ENCODE measurements around the gene CYP2A7.
"Not testable (repeated sequence)": the region's sequence is repeated elsewhere in the genome, so short reads cannot be mapped to it uniquely, and the experiment has no call there.

CYP2A7 gene

GRCh38 chr19:40842997-40843652 is 38.9 kb downstream of the CYP2A7 start:
- not testable (repeated sequence) for DNase-seq (ENCODE audit: low spot score)

GRCh38 chr19:40842012-40842411 is 40.0 kb downstream of the CYP2A7 start:
- not testable (repeated sequence) for DNase-seq (ENCODE audit: low spot score)

GRCh38 chr19:40838477-40838876 is 43.6 kb downstream of the CYP2A7 start:
- not testable (repeated sequence) for DNase-seq (ENCODE audit: low spot score)

GRCh38 chr19:40836754-40837429 is 45.1 kb downstream of the CYP2A7 start:
- no peak for DNase-seq (ENCODE audit: low spot score)

GRCh38 chr19:40833728-40834533 is 48.1 kb downstream of the CYP2A7 start:
- DNase-seq (ENCODE audit: low spot score), result not testable (repeated sequence)

GRCh38 chr19:40832431-40832790 is 49.6 kb downstream of the CYP2A7 start:
- not testable (repeated sequence) for DNase-seq (ENCODE audit: low spot score)

- no peak for DNase-seq (ENCODE audit: low spot score)
Observed at GRCh38 chr19:40831502-40832430, 50.3 kb downstream of the CYP2A7 start.

- DNase-seq (ENCODE audit: low spot score), result not testable (repeated sequence)
Observed at GRCh38 chr19:40830741-40831140, 51.3 kb downstream of the CYP2A7 start.

GRCh38 chr19:40829205-40829604 is 52.8 kb downstream of the CYP2A7 start:
- no peak for DNase-seq (ENCODE audit: low spot score)

GRCh38 chr19:40827386-40828247 is 54.4 kb downstream of the CYP2A7 start:
- DNase-seq (ENCODE audit: low spot score), result no peak

- not testable (repeated sequence) for DNase-seq (ENCODE audit: low spot score)
Observed at GRCh38 chr19:40826699-40827385, 55.2 kb downstream of the CYP2A7 start.

- not testable (repeated sequence) for DNase-seq (ENCODE audit: low spot score)
Observed at GRCh38 chr19:40826312-40826698, 55.7 kb downstream of the CYP2A7 start.

GRCh38 chr19:40825460-40826095 is 56.5 kb downstream of the CYP2A7 start:
- DNase-seq (ENCODE audit: low spot score), result not testable (repeated sequence)

Measured in kidney capillary endothelial cell (primary cell).